Nephron progenitor cell (in vitro differentiated cells): ENCODE results near the gene CBLL1.

Experiments used
- DNase-seq: peaks from one replicate; pipeline ENCODE4 v3.0.0; 2021
- H3K27ac Mint-ChIP-seq: 2 replicates; pipeline ENCODE4 v1.8.0; 2021; ENCODE audit warnings: mild to moderate bottlenecking, moderate library complexity, mixed read lengths
- H3K27me3 Mint-ChIP-seq: 2 replicates; pipeline ENCODE4 v1.8.0; 2021; ENCODE audit warnings: mild to moderate bottlenecking, low read depth, mixed read lengths; ENCODE audit not compliant: poor library complexity
- H3K36me3 Mint-ChIP-seq: 2 replicates; pipeline ENCODE4 v1.8.0; 2021; ENCODE audit warnings: low read depth, mixed read lengths
- H3K4me1 Mint-ChIP-seq: 2 replicates; pipeline ENCODE4 v1.8.0; 2021; ENCODE audit warnings: mixed read lengths
- H3K4me3 Mint-ChIP-seq: 2 replicates; pipeline ENCODE4 v1.8.0; 2021; ENCODE audit warnings: mild to moderate bottlenecking, moderate library complexity, mixed read lengths
- H3K9me3 Mint-ChIP-seq: 2 replicates; pipeline ENCODE4 v1.8.0; 2021; ENCODE audit warnings: mild to moderate bottlenecking, moderate library complexity, mixed read lengths
- TF ChIP-seq, protein P1 (sequence below): fragments of 200-600 bp; sonication (generic); IDR thresholded peaks from 2 replicates; pipeline ENCODE4 v1.5.0; 2021; ENCODE audit warnings: antibody characterized with exemption

The CBLL1 gene

DNA sequence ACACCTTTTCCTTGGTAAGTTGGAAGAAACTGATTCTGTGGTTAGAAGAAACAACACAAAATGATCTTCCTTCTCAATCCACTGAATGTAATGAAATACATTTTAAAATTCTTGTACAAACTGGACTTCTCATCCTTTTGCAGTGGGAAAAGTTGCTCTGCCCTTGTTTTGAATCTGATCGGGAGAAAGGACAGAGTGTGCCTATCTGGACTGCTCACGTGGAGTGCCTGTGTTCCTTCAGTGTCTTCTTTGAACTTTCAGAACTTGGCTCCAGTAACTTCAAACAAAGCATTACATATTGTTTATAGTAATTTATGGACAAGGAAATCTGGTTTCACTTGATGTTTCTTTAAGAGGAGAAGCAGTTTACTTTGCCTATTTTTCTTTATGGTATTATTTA lies 42.0 kb downstream of the CBLL1 start:
- TF ChIP-seq, protein P1, sequence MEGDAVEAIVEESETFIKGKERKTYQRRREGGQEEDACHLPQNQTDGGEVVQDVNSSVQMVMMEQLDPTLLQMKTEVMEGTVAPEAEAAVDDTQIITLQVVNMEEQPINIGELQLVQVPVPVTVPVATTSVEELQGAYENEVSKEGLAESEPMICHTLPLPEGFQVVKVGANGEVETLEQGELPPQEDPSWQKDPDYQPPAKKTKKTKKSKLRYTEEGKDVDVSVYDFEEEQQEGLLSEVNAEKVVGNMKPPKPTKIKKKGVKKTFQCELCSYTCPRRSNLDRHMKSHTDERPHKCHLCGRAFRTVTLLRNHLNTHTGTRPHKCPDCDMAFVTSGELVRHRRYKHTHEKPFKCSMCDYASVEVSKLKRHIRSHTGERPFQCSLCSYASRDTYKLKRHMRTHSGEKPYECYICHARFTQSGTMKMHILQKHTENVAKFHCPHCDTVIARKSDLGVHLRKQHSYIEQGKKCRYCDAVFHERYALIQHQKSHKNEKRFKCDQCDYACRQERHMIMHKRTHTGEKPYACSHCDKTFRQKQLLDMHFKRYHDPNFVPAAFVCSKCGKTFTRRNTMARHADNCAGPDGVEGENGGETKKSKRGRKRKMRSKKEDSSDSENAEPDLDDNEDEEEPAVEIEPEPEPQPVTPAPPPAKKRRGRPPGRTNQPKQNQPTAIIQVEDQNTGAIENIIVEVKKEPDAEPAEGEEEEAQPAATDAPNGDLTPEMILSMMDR, result no peak
- Mint-ChIP-seq H3K36me3 (no peaks in the 10 kb centered on the region), H3K4me3 (no peak overlapping the region), H3K27me3 (peaks cover 13% of the 10 kb centered on the region), H3K9me3 (no peaks in the 10 kb centered on the region), H3K27ac (no peak overlapping the region), H3K4me1 (no peaks in the 10 kb centered on the region)
- no peak for DNase-seq

DNA sequence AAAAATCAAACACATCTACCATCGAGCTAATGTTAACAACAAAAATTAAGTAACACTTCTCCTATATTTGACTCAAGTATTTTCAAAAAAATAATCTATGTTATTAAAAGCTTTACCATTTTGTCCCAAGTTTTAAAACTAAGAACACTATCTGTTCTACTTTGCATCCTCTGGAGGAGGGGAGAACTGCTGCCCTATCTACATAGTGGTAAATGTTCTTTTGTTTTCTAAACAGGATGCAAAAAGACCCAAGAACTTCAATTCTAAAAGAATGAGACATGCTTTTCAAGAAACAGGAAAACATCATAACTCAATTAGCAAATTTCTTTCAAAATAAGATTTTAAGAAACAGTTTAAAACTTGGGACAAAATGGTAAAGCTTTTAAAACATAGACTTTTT lies 44.3 kb downstream of the CBLL1 start:
- TF ChIP-seq, protein P1, result no peak
- H3K36me3 Mint-ChIP-seq, result no peaks in the 10 kb centered on the region
- DNase-seq, result no peak
- H3K27me3 Mint-ChIP-seq, result peaks cover 20% of the 10 kb centered on the region
- no peak overlapping the region for H3K27ac Mint-ChIP-seq
- H3K9me3 Mint-ChIP-seq, result no peaks in the 10 kb centered on the region
- no peak overlapping the region for H3K4me3 Mint-ChIP-seq
- H3K4me1 Mint-ChIP-seq, result no peaks in the 10 kb centered on the region

DNA sequence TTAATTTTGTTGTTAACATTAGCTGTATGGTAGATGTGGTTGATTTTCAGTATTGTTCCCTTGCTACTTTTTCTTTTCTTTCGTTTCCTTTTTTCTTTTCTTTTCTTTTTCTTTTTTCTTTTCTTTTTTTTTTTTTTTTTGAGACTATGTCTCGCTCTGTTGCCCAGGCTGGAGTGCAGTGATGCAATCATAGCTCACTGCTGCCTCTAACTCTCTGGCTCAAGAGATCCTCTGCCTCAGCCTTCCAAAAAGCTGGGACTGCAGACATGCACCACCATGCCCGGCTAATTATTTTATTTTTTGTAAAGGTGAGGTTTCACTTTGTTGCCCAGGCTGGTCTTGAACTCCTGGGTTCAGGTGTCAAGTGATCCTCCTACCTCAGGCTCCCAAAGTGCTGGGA lies 44.7 kb downstream of the CBLL1 start:
- Mint-ChIP-seq H3K4me3 (no peak overlapping the region), H3K27ac (no peak overlapping the region)

DNA sequence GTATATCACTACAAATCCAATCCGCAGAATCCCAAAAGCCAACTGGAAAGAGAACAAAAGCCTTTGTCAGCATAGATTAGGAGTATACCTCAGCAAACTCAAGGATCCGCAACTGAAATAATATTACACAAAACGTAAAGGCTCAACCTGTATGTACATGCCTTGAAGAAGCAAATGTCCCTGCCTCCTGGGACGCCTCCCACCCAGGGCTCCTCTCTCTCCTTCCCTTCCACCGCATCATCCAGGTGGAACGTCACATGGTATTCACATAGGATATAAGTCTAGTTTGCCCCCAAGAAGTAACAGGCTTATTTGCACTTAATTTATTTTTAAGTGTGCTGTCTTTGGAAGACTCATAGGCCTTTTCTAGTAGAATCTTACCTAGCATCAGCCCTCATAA lies 45.7 kb downstream of the CBLL1 start:
- no peak overlapping the region for H3K27ac Mint-ChIP-seq
- H3K36me3 Mint-ChIP-seq, result no peaks in the 10 kb centered on the region
- TF ChIP-seq, protein P1, result no peak
- no peaks in the 10 kb centered on the region for H3K9me3 Mint-ChIP-seq
- peaks cover 20% of the 10 kb centered on the region for H3K27me3 Mint-ChIP-seq
- no peak overlapping the region for H3K4me3 Mint-ChIP-seq
- no peak for DNase-seq
- no peaks in the 10 kb centered on the region for H3K4me1 Mint-ChIP-seq

More for the DNA sequence above, 44.7 kb downstream of the CBLL1 start:
- no peak for DNase-seq
- peaks cover 20% of the 10 kb centered on the region for H3K27me3 Mint-ChIP-seq
- no peaks in the 10 kb centered on the region for H3K4me1 Mint-ChIP-seq
- TF ChIP-seq, protein P1, result no peak
- no peaks in the 10 kb centered on the region for H3K9me3 Mint-ChIP-seq
- H3K36me3 Mint-ChIP-seq, result no peaks in the 10 kb centered on the region

DNA sequence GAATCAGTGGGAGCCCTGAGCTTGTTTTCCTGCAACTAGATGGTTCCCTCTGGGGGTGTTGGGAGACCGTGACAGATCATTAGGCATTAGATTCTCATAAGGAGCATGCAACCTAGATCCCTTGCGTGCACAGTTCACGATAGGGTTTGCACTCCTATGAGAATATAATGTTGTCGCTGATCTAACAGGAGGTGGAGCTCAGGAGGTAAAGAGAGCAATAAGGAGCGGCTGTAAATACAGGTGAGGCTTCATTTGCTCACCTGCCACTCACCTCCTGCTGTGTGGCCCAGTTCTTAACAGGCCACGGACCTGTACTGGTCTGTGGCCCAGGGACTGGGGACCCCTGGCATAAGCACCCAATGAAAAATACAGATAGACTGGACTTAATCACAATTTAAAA lies 48.4 kb downstream of the CBLL1 start:
- Mint-ChIP-seq H3K4me1 (no peaks in the 10 kb centered on the region), H3K9me3 (no peaks in the 10 kb centered on the region), H3K27me3 (peaks cover 10% of the 10 kb centered on the region), H3K27ac (no peak overlapping the region), H3K36me3 (no peaks in the 10 kb centered on the region), H3K4me3 (no peak overlapping the region)
- TF ChIP-seq, protein P1, result no peak
- no peak for DNase-seq

DNA sequence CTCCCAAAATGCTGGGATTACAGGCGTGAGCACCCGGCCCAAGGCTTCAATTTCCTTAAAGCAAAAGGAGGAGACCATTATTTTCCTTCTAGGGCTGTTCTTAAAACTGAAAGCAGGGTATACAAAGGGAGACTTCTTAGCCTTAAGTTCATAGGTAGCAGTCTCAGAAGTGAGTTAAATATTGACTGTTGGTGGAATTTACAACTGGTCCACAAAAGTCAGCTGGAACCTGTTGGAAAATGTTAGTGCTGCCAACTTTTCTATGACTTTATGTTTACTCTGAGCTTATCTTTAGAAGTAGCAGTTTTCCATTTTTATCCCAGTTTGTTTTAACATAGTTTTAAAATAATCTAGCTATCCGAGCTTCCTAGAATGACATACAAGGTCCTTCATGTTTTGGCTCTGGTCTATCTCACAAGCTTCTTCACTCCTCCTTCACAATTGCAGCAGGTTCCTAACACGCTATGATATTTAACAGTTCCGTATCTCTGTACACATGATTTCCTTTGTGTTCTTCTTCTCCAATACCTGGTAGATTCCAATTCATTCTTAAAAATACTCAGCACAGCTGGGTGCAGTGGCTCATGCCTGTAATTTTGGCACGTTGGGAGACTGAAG lies 55.8 kb downstream of the CBLL1 start:
- H3K4me3 Mint-ChIP-seq, result no peak overlapping the region
- no peaks in the 10 kb centered on the region for H3K9me3 Mint-ChIP-seq
- peaks cover 2% of the 10 kb centered on the region for H3K27me3 Mint-ChIP-seq
- no peaks in the 10 kb centered on the region for H3K4me1 Mint-ChIP-seq
- no peaks in the 10 kb centered on the region for H3K36me3 Mint-ChIP-seq
- H3K27ac Mint-ChIP-seq, result no peak overlapping the region
- no peak for DNase-seq
- TF ChIP-seq, protein P1, result no peak
